GM19455 (cell line): Measurements from ENCODE around the gene MYADML2.
"Not testable (repeated sequence)": the region's sequence is repeated elsewhere in the genome, so short reads cannot be mapped to it uniquely, and the experiment has no call there.

Experiments used
- ATAC-seq: cut with Tn5 transposase; IDR thresholded peaks from one replicate; pipeline ENCODE4 v1.9.1; 2021; ENCODE audit not compliant: unreplicated experiment

The MYADML2 gene, protein sequence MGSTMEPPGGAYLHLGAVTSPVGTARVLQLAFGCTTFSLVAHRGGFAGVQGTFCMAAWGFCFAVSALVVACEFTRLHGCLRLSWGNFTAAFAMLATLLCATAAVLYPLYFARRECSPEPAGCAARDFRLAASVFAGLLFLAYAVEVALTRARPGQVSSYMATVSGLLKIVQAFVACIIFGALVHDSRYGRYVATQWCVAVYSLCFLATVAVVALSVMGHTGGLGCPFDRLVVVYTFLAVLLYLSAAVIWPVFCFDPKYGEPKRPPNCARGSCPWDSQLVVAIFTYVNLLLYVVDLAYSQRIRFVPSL

DNA sequence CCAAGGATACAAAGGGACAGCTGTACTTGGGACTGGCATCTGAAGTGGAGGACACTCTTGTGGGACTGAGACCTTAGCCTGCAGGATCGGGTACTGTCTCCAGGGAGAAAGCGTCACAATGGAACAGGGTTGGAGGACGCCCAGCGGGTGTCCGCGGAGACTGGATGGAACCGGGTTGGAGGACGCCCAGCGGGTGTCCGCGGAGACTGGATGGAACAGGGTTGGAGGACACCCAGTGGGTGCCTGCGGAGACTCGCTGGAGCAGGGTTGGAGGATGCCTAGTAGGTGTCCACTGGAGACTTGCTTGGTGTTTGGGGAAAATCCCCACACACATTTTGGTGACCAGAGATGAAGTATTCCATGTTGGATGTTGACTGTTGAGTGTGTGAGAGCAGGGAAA, at the start of gene MYADML2:
Gene MYADML2, minus strand, starts transcription at position 45 of the 400 bp plus-strand sequence. CDS start 5,492 bp downstream, outside the sequence.
- no peak for ATAC-seq

DNA sequence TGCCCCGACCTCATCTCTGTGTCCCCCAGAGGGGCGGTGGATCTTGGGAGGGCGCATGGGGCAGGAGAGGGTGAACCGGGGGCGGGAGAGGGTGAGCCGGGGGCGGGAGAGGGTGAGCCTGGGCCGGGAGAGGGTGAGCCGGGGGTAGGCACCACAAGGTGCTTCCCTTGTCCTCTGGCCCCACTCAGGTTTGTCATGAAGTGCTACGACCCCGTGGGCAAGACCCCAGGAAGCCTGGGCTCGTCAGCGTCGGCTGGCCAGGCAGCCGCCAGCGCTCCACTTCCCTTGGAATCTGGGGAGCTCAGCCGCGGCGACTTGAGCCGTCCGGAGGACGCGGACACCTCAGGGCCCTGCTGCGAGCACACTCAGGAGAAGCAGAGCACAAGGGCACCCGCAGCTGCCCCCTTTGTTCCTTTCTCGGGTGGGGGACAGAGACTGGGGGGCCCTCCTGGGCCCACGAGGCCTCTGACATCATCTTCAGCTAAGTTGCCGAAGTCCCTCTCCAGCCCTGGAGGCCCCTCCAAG, 49.3 kb upstream of the MYADML2 start:
- no peak for ATAC-seq

DNA sequence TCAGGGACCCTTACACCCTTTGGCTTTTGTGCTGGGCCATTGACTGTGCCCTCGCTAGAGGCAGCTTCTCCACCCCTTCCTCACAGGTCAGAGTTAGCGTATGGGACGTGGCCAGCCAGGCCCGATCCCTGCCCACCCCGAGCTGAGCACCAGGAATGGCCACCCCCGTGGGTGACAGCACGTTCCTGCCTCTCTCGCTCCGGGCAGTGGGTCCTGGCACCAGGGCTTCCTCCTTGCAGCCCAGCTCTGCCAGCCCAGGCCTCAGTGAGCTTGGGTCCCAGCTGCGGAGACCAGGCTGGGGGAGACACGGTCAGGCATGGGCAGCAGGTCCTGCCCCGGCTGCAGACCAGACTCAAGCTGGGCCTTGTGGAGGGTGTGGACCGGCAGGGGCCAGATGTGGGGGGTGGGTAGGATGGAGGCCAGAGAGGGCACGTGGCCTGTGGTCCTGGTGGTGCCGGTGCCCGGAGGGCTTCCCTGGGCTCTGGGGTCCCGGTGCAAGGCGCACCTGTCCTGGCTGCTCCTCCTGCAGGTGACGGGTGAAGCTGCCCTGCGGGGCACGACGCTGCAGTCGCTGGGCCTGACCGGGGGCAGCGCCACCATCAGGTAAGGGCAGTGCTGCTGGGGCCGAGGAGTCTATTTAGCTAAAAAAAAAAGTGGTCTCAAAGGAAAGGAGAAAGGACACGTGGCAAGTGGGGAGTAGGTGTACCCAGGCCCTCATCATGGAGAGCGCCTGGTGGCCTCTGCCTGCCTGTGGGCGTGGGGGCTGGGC, 48.6 kb upstream of the MYADML2 start:
- no peak for ATAC-seq

DNA sequence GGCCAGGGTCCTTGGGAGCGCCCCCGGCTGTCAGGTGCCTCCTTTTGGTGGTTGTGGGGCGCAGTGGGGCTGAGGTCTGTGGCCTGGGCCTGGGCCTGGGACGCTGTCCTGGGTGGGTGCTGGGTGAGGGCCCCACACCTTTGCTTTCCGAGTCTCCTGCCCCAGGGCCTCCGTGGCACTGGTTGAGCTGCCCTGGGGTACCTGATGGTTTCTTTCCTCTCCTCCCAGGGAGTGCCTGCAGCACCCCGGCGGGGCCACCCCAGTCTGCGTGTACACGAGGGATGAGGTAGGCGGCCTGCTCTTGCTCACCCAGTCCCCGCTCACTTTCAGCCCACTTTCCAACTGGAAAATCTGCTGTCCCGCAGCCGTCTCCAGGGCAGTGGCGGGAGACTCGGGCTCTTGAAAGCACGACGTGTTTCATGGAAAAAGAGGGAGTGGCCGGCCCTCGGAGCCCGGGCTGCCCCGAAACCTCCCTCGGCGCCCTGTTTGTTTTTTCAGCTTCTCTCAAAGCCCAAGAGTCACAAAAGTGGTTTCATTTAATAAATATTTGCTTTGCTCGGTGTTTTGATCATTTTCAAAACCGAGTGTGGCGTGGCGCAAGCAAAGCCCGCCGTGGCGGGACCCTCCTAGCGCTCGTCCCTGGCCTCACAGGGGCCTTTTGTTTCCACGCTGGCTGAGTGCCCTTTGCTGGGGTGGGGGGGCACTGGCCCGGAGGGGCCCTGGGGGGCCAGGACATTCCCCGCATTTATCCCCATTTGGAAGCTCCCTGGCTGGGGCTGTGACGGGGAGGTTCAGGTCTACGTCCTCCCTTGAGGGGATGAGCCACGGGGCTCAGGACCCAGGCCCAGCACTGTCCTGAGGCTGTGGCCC, 47.8 kb upstream of the MYADML2 start:
- ATAC-seq = no peak

DNA sequence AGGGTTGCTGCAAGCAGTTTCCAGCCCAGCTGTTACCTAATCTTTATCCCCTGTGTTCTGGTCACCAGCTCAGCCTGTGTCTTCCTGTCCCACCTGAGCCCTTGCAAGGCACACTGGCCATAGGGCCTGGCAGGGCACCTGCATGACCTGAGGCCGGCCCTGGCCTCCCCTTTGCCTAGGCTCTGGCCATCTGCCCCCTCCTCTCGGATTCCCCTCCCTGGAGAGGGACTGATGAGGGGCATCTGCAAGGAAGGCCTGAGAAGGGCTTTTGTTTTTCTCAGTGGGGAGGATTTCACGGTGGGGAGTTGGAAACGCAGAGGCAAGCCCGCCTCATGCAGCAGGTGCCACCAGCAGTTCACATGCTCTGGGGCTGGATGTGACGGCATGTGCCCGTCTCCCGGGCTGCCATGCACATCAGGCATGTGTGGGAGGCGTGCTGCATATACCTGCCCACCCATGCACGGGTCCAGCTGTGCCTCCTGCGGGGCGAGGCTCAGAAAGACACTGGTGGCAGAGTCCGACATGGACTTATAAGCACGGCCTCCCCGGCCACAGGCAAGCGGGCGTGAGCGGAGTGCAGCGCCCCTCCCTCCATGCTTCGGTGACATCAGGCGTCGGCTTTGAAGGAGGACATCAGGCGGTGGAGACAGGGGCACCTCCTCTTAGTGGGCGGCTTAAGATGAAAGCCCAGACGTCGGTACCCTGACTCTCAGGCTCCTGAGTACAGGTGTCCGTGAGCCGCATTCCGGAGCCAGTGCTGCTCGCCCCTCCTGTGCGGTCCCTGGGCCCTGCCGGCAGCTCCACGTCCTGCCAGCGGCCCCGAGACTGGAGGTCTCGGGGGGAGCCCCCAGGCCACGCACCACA, 46.9 kb upstream of the MYADML2 start:
- no peak for ATAC-seq

DNA sequence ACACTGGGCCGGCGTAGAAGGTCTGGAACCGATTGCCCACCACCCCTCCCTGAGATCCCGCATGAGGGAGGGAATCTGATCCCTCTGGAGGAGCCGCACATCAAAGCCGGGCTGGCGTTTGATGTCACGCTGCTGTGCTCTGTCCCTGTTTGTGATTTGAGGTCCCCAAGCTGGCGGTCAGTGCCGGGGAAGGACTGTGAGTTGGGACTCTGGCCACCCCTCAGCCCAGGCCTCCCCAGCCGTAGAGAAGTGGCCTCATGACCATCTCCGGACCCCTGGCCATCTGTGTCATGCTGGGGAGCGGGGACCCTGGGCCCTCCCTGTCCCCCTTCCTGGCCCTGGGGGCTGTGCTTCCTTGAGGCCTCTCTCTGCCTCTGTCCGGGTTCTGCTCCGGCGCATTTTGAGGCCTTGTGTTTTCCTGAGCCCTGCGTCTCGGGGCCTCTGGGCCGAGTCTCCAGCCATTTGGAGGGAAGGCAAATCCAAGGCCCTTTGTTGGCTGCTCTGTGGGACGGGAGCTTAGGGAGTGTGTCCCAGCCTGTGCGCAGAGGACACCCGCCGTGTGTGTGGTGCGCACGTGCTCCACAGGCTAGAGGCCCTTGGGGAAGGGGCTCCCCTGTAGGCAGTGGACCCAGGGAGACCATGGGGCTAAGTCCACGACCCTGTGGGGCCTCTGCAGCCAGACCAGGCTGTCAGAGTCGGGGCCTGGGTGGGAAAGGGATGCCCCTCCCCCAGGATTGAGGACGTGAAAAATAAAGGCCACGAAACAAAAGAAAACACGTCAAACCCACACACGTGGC, 45.5 kb upstream of the MYADML2 start:
- ATAC-seq = no peak

DNA sequence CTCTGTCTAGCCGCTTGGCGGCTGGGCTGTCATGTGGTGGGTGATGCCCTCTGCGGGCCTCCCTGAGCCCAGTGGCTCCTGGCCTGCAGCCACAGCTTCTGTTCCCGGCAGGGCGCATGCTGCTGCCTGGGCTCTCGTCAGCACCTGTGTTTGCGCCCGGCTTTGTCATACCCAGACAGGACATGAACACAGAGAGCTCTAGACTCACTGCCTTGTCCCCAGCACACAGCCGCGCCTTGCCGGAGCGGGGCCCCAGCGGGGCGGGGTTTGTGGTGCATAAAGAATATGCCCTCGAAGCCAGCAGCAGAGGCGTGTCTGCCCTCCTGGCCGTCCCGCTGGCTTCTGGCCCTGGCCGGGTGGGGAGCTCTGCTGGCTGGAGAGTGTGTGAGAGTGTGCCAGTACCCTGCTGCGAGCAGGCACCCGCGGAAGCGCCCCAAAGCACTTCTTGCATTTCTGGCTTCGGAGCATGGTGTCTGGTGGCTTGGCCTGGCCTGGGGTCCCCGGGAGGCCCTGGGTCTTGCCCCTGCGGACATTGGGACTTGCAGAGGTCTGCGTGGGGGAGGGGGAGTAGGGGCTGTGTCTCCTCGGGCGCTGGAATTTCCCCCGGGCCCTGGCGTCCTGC, 44.8 kb upstream of the MYADML2 start:
- ATAC-seq = no peak

DNA sequence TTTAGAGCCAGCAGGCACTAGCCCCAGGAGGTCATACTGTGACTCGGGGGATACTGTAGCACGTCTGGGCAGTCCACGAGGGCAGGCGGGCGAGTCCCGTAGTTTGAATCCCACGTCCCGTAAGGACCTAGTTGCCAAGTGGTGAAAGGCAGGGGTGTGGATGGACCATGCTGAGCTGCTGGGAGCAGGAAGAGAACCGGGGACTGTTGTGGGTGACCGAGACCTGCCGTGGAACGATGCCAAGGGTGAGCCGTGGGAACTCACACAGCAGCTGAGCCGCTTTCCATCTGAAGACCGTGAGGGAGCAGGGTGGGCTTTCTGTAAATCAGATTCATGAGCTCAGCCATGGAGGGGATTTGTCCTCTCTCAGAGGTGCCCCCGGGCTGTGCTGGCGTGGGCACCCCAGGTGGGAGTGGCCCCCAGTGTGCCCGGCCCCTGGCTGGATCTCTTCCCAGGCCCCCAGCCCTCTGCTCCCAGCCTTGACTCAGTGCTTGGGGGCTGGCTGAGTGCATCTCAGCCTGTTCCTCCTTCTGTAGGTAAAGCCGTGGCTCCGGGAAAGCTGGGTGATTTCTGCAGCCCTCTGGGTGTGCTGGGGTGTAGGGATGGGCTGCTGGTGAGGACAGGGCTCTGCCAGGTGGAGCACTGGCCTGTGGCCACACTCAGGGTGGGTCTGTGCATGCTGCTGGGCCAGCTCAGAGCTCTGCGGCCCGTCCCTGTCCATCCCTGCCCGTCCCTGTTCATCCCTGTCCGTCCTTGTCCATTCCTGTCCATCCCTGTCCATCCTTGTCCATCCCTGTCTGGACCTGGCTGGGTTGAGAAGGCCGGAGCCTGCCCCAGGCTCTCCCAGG, 44.0 kb upstream of the MYADML2 start:
- no peak for ATAC-seq

DNA sequence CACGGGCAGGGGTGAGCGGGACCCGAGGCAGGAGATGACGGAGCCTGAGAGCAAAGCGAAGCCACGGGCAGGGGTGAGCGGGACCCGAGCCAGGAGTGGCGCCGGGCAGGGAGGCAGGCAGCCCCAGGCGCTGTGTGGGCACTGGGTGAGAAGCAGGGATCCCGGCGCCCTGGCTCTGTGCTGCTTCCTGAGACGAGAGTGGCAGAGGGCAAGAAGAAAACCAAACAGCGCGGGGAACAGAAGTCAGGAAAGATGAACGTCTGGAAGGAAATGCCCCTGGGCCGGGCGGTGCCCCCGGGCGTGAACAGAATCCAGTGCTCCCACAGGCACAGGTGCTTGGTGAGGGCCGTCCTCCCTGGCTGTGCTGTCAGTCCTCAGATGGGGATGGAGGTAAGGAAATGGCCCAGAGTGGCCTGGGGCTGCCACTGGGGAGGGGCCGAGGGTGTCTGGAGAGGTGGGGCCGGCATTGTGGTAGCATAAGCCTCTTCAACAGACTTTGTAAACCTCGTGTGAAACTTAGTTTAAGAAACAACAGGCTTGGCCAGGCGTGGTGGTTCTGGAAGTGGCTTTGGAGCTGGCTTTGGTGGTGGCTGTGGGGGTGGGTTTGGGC, 40.2 kb upstream of the MYADML2 start:
- ATAC-seq = no peak

DNA sequence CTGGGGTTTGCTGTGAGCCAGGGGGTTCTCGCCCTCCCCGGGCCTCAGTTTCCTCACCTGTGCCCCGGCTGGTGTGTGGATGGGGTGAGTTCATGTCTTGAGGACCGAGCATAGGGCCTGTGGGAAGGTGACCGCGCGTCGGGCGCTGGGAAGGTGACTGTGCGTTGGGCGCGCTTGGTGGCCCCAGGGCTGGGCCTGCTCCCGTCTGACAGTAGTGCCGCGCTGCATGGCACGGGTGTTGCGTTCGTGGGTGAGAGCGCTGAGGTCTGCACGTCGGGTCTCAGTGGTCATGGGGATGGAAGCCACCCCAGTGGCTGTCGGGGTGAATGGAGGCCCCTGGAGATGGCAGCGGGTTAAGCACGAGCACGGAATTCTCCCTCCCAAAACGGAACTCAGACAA, 39.6 kb upstream of the MYADML2 start:
- no peak for ATAC-seq

DNA sequence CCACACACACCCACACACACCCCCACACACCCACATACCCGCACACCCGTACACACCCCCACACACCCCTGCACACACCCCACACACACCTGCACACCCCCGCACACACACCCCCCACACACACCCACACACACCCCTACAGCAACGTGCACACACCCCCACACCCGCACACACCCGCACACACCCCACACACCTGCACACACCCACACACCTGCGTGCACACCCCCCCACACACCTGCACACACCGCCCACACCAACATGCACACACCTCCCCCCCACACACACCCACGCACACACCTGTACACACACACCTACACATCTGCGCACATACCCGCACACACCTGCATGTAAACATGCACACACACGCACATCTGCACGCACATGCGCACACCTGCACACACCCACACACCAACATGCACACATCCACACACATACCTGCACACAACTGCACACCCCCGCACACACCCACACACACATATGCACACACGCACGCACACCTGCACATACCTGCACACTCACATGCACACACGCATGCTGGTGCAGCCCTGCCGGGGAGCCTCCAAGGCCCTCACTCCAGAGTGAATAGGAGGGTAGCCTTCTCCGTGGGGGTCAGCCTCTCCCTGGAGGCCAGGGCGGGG, 37.9 kb upstream of the MYADML2 start:
- no peak for ATAC-seq

DNA sequence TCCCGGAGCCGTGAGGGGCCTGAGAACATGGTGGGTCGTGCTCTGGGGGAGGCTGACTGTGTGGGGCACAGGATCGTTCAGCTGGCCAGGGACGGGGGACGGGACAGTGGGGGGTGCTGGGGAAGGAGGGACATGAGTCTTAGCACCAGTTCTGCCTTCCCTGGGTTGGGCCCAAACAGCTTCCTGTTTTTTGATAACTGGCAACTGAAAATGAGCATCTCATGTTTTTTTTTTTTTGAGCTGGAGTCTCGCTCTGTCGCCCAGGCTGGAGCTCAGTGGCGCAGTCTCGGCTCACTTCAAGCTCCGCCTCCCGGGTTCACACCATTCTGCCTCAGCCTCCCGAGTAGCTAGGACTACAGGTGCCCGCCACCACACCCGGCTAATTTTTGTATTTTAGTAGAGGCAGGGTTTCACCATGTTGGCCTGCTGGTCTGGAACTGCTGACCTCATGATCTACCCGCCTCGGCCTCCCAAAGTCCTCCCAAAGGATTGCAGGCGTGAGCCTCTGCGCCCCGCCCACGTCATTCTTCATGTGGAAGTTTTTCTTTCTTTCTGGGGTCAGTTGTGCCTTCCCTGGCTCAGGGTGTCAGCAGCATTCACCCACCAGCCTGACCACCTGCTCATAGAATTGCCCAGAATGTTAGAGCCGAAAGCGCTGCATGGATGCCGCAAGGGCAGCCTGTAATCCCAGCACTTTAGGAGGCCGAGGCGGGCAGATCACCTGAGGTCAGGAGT, 36.8 kb upstream of the MYADML2 start:
- ATAC-seq = no peak

DNA sequence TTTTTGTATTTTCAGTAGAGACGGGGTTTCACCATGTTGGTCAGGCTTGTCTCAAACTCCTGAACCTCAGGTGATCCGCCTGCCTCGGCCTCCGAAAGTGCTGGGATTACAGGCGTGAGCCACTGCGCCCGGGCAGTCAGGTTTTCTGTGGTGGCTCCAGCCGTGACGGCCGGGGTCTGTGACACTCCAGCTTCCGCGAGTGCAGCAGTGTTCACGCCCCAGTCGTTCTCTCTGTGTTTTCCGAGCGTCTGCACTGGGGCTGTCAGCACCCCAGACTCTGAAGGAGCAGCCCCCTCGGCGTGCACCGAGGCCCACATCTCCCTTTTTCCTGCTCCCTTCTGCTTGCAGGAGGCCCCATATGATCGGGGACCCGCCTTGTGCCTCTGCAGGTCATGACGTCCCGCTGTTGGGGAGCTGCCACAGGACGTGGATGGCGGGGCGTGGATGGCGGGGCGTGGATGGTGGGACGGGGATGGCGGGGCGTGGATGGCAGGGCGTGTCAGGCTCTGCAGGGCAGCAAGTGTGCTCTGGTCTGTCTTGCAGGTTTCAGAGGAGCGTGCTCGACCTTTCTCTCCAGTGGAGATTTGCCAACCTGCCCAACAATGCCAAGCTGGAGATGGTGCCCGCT, 36.1 kb upstream of the MYADML2 start:
- no peak for ATAC-seq

DNA sequence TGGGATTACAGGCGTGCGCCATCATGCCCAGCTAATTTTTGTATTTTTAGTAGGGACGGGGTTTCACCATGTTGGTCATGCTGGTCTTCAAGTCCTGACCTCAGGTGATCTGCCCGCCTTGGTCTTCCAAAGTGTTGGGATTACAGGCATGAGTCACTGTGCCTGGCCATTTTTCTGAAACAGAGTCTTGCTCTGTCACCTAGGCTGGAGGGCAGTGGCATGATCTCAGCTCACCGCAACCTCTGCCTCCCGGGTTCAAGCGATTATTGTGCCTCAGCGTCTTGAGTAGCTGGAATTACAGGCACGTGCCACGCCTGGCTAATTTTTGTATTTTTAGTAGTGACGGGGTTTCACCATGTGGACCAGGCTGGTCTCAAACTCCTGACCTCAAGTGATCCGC, 34.5 kb upstream of the MYADML2 start:
- not testable (repeated sequence) for ATAC-seq

DNA sequence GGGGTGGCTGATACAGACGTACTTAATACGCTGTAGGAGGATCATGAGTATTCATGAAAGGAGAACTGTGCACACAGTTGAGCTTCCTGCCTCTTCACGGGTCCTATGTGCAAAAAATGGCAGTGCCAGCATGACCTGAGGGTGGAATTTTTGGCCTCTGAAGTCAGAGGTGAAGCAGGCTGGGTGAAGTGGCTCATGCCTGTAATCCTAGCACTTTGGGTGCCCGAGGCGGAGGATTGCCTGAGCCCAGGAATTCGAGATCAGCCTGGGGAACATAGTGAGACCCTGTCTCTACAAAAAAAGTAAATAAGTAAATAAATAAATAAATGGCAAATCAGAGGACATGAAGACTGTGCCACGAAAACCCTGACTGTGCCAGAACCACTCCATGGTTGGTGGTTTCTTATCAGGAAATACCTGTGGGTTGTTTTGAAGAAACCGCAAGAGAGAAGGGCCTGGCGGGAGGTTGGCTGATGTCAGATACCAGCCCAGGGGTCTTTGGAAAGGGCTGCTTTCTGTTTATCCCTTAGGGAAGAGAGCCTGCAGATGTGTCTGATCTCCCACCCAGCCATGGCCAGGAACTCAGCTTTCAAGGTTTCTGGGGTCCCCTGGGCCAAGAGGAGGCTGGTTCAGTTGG, 33.8 kb upstream of the MYADML2 start:
- ATAC-seq = no peak

DNA sequence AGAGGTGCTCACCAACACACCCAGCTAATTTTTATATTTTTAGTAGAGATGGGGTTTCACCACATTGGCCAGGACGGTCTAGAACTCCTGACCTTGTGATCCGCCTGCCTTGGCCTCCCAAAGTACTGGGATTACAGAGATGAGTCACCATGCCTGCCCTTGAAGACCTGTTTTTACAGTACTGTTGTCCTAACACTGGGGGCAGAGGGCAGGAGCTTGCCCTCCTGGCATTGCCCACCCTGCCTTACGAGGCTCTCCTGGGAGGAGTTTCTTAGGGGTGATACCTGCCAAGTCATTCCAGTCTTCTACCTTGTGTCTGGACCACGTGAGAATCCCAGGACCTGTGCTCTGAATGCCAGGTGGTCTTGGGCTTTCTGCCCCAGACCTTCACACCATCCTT, 33.1 kb upstream of the MYADML2 start:
- ATAC-seq = no peak
